Suprapubic skin (tissue), 4 donors: ENCODE measurements around the gene GBP6. TPM values are rescaled to one million over a fixed set of nuclear protein-coding genes. Genes with fewer than 3 reads are reported as not detected.

Source experiments
- DNase-seq, 2 donors: peaks; one replicate each; pipeline ENCODE4 v3.0.0-alpha.2; 2019; ENCODE audit warnings: low spot score in 2 of 2
- H3K27ac ChIP-seq: fragments of 200-600 bp; sonication (generic); one replicate; pipeline ENCODE4 v1.5.1; 2019
- H3K27me3 ChIP-seq: fragments of 200-600 bp; sonication (generic); one replicate; pipeline ENCODE4 v1.5.1; 2019
- H3K36me3 ChIP-seq: fragments of 200-600 bp; sonication (generic); one replicate; pipeline ENCODE4 v1.5.1; 2019
- H3K4me1 ChIP-seq: fragments of 200-600 bp; sonication (generic); one replicate; pipeline ENCODE4 v1.5.1; 2019
- H3K4me3 ChIP-seq: fragments of 200-600 bp; sonication (generic); one replicate; pipeline ENCODE4 v1.5.1; 2019; ENCODE audit warnings: mild to moderate bottlenecking
- H3K9me3 ChIP-seq: fragments of 200-600 bp; sonication (generic); one replicate; pipeline ENCODE4 v1.5.1; 2019
- CTCF ChIP-seq, 2 donors: fragments of 200-600 bp in 1 of 2; fragments of 450-650 bp in 1 of 2; sonication (generic) in 1 of 2; IDR thresholded peaks; one replicate each; pipeline ENCODE4 v1.5.1; 2016 to 2019; ENCODE audit warnings: antibody characterized with exemption in 2 of 2, mild to moderate bottlenecking in 1 of 2, moderate library complexity in 1 of 2
- EP300 ChIP-seq: sonication (generic); formaldehyde crosslinking; IDR thresholded peaks from one replicate; pipeline ENCODE4 v1.6.1; 2017; ENCODE audit warnings: antibody characterized with exemption
- POLR2A ChIP-seq, 2 donors: fragments of 450-650 bp; IDR thresholded peaks; one replicate each; pipeline ENCODE4 v1.6.1; 2017; ENCODE audit warnings: antibody characterized with exemption in 2 of 2, mild to moderate bottlenecking in 2 of 2, moderate library complexity in 2 of 2
- POLR2AphosphoS5 ChIP-seq, 3 donors: sonication (generic); formaldehyde crosslinking; IDR thresholded peaks; one replicate each; pipeline ENCODE4 v1.6.1; 2017; ENCODE audit warnings: antibody characterized with exemption in 3 of 3
- WGBS: methylation state at CpG from one replicate; pipeline ENCODE4 v1.1.5; 2018; 5-methylcytosine and 5-hydroxymethylcytosine counted together
- total RNA-seq, 4 donors: library from RNA; depleted of rRNA; stranded (reverse); fragments of >200 nt; gene quantifications; one replicate each; pipeline ENCODE4 v1.1.0, GENCODE V29; 2016

GBP6 gene
- total RNA-seq, 4 donors from 2014 or later, result 0.26 to 0.64 (median 0.56) TPM

- Histone ChIP-seq H3K36me3 (no peaks in the 10 kb centered on the region), H3K9me3 (no peaks in the 10 kb centered on the region), H3K27me3 (no peaks in the 10 kb centered on the region), H3K4me1 (peaks cover 18% of the 10 kb centered on the region), H3K27ac (no peak overlapping the region), H3K4me3 (no peak overlapping the region)
- 85% methylated on average over 1 of the region's 1 CpG for WGBS
- TF ChIP-seq POLR2A (IDR thresholded peaks at IDR 0.05) (no peak), EP300 (no peak), POLR2AphosphoS5 (IDR thresholded peaks at IDR 0.05) (no peak), CTCF (IDR thresholded peaks at IDR 0.05) (no peak)
- DNase-seq, result no peak
Measured at GRCh38 chr1:89360716-89361115, 3.1 kb upstream of the GBP6 start.

- Histone ChIP-seq H3K27me3 (no peaks in the 10 kb centered on the region), H3K4me1 (peaks cover 18% of the 10 kb centered on the region), H3K9me3 (no peaks in the 10 kb centered on the region), H3K4me3 (no peak overlapping the region), H3K27ac (no peak overlapping the region), H3K36me3 (no peaks in the 10 kb centered on the region)
- WGBS, result 81% methylated on average over 3 of the region's 3 CpGs
- TF ChIP-seq EP300 (no peak), POLR2A (IDR thresholded peaks at IDR 0.05) (no peak), POLR2AphosphoS5 (IDR thresholded peaks at IDR 0.05) (no peak), CTCF (IDR thresholded peaks at IDR 0.05) (no peak)
- DNase-seq, result no peak
Measured at GRCh38 chr1:89361681-89362080, 2.2 kb upstream of the GBP6 start.

GRCh38 chr1:89363196-89363595 is 663 bp upstream of the GBP6 start:
- 28% methylated on average over 1 of the region's 1 CpG for WGBS
- Histone ChIP-seq H3K9me3 (no peaks in the 10 kb centered on the region), H3K27ac (no peak overlapping the region), H3K27me3 (no peaks in the 10 kb centered on the region), H3K36me3 (no peaks in the 10 kb centered on the region), H3K4me1 (peaks cover 17% of the 10 kb centered on the region), H3K4me3 (no peak overlapping the region)
- TF ChIP-seq EP300 (no peak), CTCF (IDR thresholded peaks at IDR 0.05) (no peak)
- no peak for DNase-seq

- TF ChIP-seq EP300, result no peak
- no peak for TF ChIP-seq CTCF (IDR thresholded peaks at IDR 0.05)
- no peak for TF ChIP-seq POLR2AphosphoS5 (IDR thresholded peaks at IDR 0.05)
- no peak for TF ChIP-seq POLR2A (IDR thresholded peaks at IDR 0.05)
- WGBS, result 75% methylated on average over 9 of the region's 9 CpGs
- Histone ChIP-seq H3K4me1 (peaks cover 15% of the 10 kb centered on the region), H3K27ac (no peak overlapping the region), H3K36me3 (no peaks in the 10 kb centered on the region), H3K27me3 (no peaks in the 10 kb centered on the region), H3K4me3 (no peak overlapping the region), H3K9me3 (no peaks in the 10 kb centered on the region)
- DNase-seq, result no peak
Measured at GRCh38 chr1:89364954-89365550, 1.2 kb downstream of the GBP6 start.

GRCh38 chr1:89367221-89367620 is 3.4 kb downstream of the GBP6 start:
- no peaks in the 10 kb centered on the region for H3K9me3 ChIP-seq
- H3K27me3 ChIP-seq, result no peaks in the 10 kb centered on the region
- H3K4me1 ChIP-seq, result peaks cover 15% of the 10 kb centered on the region
- WGBS, result 71% methylated on average over 1 of the region's 1 CpG
- no peak overlapping the region for H3K27ac ChIP-seq
- no peak overlapping the region for H3K4me3 ChIP-seq
- no peaks in the 10 kb centered on the region for H3K36me3 ChIP-seq
- no peak for DNase-seq
- TF ChIP-seq POLR2A (IDR thresholded peaks at IDR 0.05) (no peak), EP300 (no peak), CTCF (IDR thresholded peaks at IDR 0.05) (no peak), POLR2AphosphoS5 (IDR thresholded peaks at IDR 0.05) (no peak)
